H1 (cell line): ENCODE measurements around the gene BTN1A1. TPM values are rescaled to one million over a fixed set of nuclear protein-coding genes. Genes with fewer than 3 reads are reported as not detected.

Source experiments
- CTCF ChIA-PET: fragments of 300-600 bp; sonication (Branson Sonifier 250); formaldehyde crosslinking; loops from one replicate; lab custom pipeline; 2021; ENCODE audit not compliant: partially characterized antibody; lab: Charles Lee
- POLR2A ChIA-PET: fragments of 300-600 bp; sonication (Branson Sonifier 250); formaldehyde crosslinking; loops from one replicate; lab custom pipeline; 2021; ENCODE audit warnings: inconsistent platforms; ENCODE audit not compliant: partially characterized antibody; lab: Charles Lee
- DNase-seq, 2 experiments: peaks; one replicate each; pipeline versions ENCODE4 v3.0.0 to v3.0.0-alpha.2; 2010 to 2022; ENCODE audit warnings: low spot score in 2 of 2, low read depth in 1 of 2, mixed read lengths in 1 of 2
- FAIRE-seq: peaks from 2 replicates; lab custom pipeline; 2011; peaks lifted over from hg19 to GRCh38; lab: Jason Lieb, UNC
- H2AFZ ChIP-seq: 2 replicates; pipeline ENCODE4 v1.8.1; 2012; ENCODE audit warnings: low read length, inconsistent platforms
- H2AK5ac ChIP-seq: 2 replicates; pipeline ENCODE4 v1.6.1; 2013; ENCODE audit warnings: low read depth, low read length
- H2BK120ac ChIP-seq: replicated peaks from 2 replicates; pipeline ENCODE3; 2013; ENCODE audit warnings: low read depth, low read length, inconsistent platforms
- H2BK12ac ChIP-seq: 2 replicates; pipeline ENCODE4 v1.6.1; 2013; ENCODE audit warnings: low read depth, low read length
- H2BK15ac ChIP-seq: 2 replicates; pipeline ENCODE4 v1.6.1; 2013; ENCODE audit warnings: low read length
- H2BK20ac ChIP-seq: 2 replicates; pipeline ENCODE4 v1.6.1; 2013; ENCODE audit warnings: low read length
- H2BK5ac ChIP-seq: 2 replicates; pipeline ENCODE4 v1.6.1; 2013; ENCODE audit warnings: low read depth, low read length
- H3K14ac ChIP-seq: 2 replicates; pipeline ENCODE4 v1.6.1; 2013; ENCODE audit warnings: inconsistent platforms; ENCODE audit not compliant: insufficient read length
- H3K18ac ChIP-seq: 2 replicates; pipeline ENCODE4 v1.6.1; 2013; ENCODE audit warnings: low read length; ENCODE audit errors: extremely low read depth
- H3K23ac ChIP-seq: 2 replicates; pipeline ENCODE4 v1.6.1; 2013; ENCODE audit warnings: inconsistent platforms; ENCODE audit not compliant: insufficient read length
- H3K23me2 ChIP-seq: 2 replicates; pipeline ENCODE4 v1.6.1; 2013; ENCODE audit warnings: low read depth, low read length
- H3K27ac ChIP-seq: 2 replicates; pipeline ENCODE4 v1.6.1; 2011; ENCODE audit warnings: low read depth, low read length, inconsistent platforms
- H3K27me3 ChIP-seq, 4 experiments: replicated peaks in 1 of 4; 1 replicate in 1 of 4; 2 replicates in 3 of 4; pipeline versions ENCODE4 v1.6.1 to v1.8.1; 2011 to 2013; ENCODE audit warnings: low read length in 3 of 4, mild to moderate bottlenecking in 3 of 4, inconsistent platforms in 2 of 4, mixed read lengths in 2 of 4, moderate library complexity in 1 of 4; ENCODE audit not compliant: control insufficient read depth in 3 of 4, insufficient read depth in 3 of 4; ENCODE audit errors: extremely low read depth in 1 of 4
- H3K36me3 ChIP-seq, 4 experiments: 2 replicates each; pipeline versions ENCODE4 v1.6.1 to v1.8.1; 2011 to 2013; ENCODE audit warnings: mild to moderate bottlenecking in 4 of 4, low read length in 3 of 4, moderate library complexity in 2 of 4, control low read depth in 1 of 4, inconsistent platforms in 1 of 4; ENCODE audit not compliant: insufficient read depth in 4 of 4, control insufficient read depth in 2 of 4
- H3K4ac ChIP-seq: replicated peaks from 2 replicates; pipeline ENCODE3; 2013; ENCODE audit warnings: low read length, low read depth, mixed read lengths, inconsistent platforms; ENCODE audit not compliant: insufficient read length
- H3K4me1 ChIP-seq, 4 experiments: replicated peaks in 1 of 4; 1 replicate in 1 of 4; 2 replicates in 3 of 4; pipeline versions ENCODE4 v1.6.1 to v1.8.1; 2011 to 2013; ENCODE audit warnings: low read length in 3 of 4, inconsistent platforms in 2 of 4, mixed read lengths in 1 of 4; ENCODE audit not compliant: insufficient read depth in 4 of 4, control insufficient read depth in 3 of 4
- H3K4me2 ChIP-seq, 2 experiments: 2 replicates each; pipeline versions ENCODE4 v1.6.1 to v1.8.1; 2011 to 2013; ENCODE audit warnings: low read depth in 2 of 2, low read length in 2 of 2, control low read depth in 1 of 2, inconsistent platforms in 1 of 2, mild to moderate bottlenecking in 1 of 2; ENCODE audit not compliant: insufficient read depth in 1 of 2
- H3K4me3 ChIP-seq, 4 experiments: fragments of 200-600, 300-600 bp in 1 of 4; sonication (generic), shearing (Covaris generic), sonication (Bioruptor Twin) in 1 of 4; 2 replicates each; pipeline versions ENCODE4 v1.5.1 to v1.8.1; 2011 to 2016; ENCODE audit warnings: low read length in 4 of 4, low read depth in 3 of 4, control low read depth in 2 of 4, inconsistent platforms in 2 of 4, mild to moderate bottlenecking in 2 of 4, mixed read lengths in 1 of 4, moderate library complexity in 1 of 4; ENCODE audit not compliant: insufficient read depth in 2 of 4; ENCODE audit errors: extremely low read depth in 1 of 4
- H3K56ac ChIP-seq: replicated peaks from 2 replicates; pipeline ENCODE3; 2013; ENCODE audit warnings: low read depth, mild to moderate bottlenecking, mixed read lengths, low read length, inconsistent platforms; ENCODE audit not compliant: insufficient read length
- H3K79me1 ChIP-seq: 2 replicates; pipeline ENCODE4 v1.6.1; 2013; ENCODE audit warnings: low read depth, low read length, control low read depth
- H3K79me2 ChIP-seq, 2 experiments: 2 replicates each; pipeline versions ENCODE4 v1.6.1 to v1.8.1; 2012 to 2013; ENCODE audit warnings: low read length in 2 of 2, mild to moderate bottlenecking in 2 of 2, inconsistent platforms in 1 of 2; ENCODE audit not compliant: insufficient read depth in 2 of 2, control insufficient read depth in 1 of 2
- H3K9ac ChIP-seq, 4 experiments: replicated peaks in 1 of 4; 1 replicate in 1 of 4; 2 replicates in 3 of 4; pipeline versions ENCODE4 v1.6.1 to v1.8.1; 2011 to 2013; ENCODE audit warnings: low read depth in 3 of 4, low read length in 3 of 4, control low read depth in 2 of 4, mild to moderate bottlenecking in 2 of 4, moderate library complexity in 2 of 4, inconsistent platforms in 1 of 4; ENCODE audit errors: extremely low read depth in 1 of 4
- H3K9me3 ChIP-seq, 2 experiments: 2 replicates each; pipeline versions ENCODE4 v1.6.1 to v1.8.1; 2012 to 2013; ENCODE audit warnings: mild to moderate bottlenecking in 2 of 2, moderate library complexity in 2 of 2, control low read depth in 1 of 2, inconsistent platforms in 1 of 2, low read depth in 1 of 2, low read length in 1 of 2, mixed read lengths in 1 of 2; ENCODE audit not compliant: insufficient read depth in 2 of 2
- H4K20me1 ChIP-seq, 2 experiments: replicated peaks in 1 of 2; 2 replicates each; pipeline versions ENCODE3 to v1.8.1; 2011 to 2013; ENCODE audit warnings: inconsistent platforms in 2 of 2, low read length in 2 of 2, mild to moderate bottlenecking in 1 of 2; ENCODE audit not compliant: insufficient read depth in 2 of 2, control insufficient read depth in 1 of 2
- H4K5ac ChIP-seq: 2 replicates; pipeline ENCODE4 v1.6.1; 2013; ENCODE audit warnings: low read length, low read depth, mixed read lengths, inconsistent platforms; ENCODE audit not compliant: insufficient read length
- H4K8ac ChIP-seq: 2 replicates; pipeline ENCODE4 v1.8.0; 2013; ENCODE audit warnings: mild to moderate bottlenecking, moderate library complexity, low read length, inconsistent platforms; ENCODE audit not compliant: insufficient read depth; ENCODE audit errors: extremely low read depth
- H4K91ac ChIP-seq: replicated peaks from 2 replicates; pipeline ENCODE3; 2013; ENCODE audit warnings: low read length, mixed read lengths, inconsistent platforms; ENCODE audit not compliant: insufficient read length
- CREB1 ChIP-seq: IDR thresholded peaks from 2 replicates; pipeline ENCODE4 v1.6.1; 2012; ENCODE audit warnings: inconsistent platforms
- POLR2AphosphoS5 ChIP-seq: IDR thresholded peaks from 2 replicates; pipeline ENCODE4 v1.6.1; 2011; ENCODE audit warnings: low read depth, low read length
- RXRA ChIP-seq: IDR thresholded peaks from 2 replicates; pipeline ENCODE4 v1.6.1; 2011; ENCODE audit warnings: low read depth, mild to moderate bottlenecking, low read length, moderate library complexity; ENCODE audit not compliant: insufficient read depth
- WGBS, 2 experiments: shearing (Covaris generic) in 1 of 2; methylation state at CpG; one replicate each; pipeline versions ENCODE4 v1.1.6 to v1.1.7; 2013 to 2015; ENCODE audit warnings: low lambda C conversion rate in 2 of 2, mixed read lengths in 2 of 2, inconsistent platforms in 1 of 2, low coverage in 1 of 2, missing lambda C conversion rate in 1 of 2; ENCODE audit not compliant: insufficient replicate concordance in 2 of 2, insufficient coverage in 1 of 2, insufficient read length in 1 of 2; ENCODE audit errors: extremely low coverage in 1 of 2, missing lambda C conversion rate in 1 of 2; 5-methylcytosine and 5-hydroxymethylcytosine counted together
- polyA plus RNA-seq, 7 experiments: library from polyadenylated mRNA; depleted of rRNA in 3 of 7; stranded (reverse) in 5 of 7; unstranded in 2 of 7; fragments of >200 nt in 5 of 7; fragments of 200-250 nt in 2 of 7; gene quantifications; 1 replicate in 5 of 7; 2 replicates in 1 of 7; 4 replicates in 1 of 7; pipeline versions ENCODE4 v1.2.1 to v1.2.3, GENCODE V29; 2011 to 2013; ENCODE audit warnings: missing spikeins in 2 of 7, mixed read lengths in 2 of 7
- total RNA-seq: library from RNA; stranded (reverse); fragmentation: NEBNext Ultra II Directional; extraction: Animal tissue kit (Norgen Biotek cat#: 25700); gene quantifications from 2 replicates; pipeline ENCODE4 v1.2.1, GENCODE V29; 2021

Gene BTN1A1
- total and polyA plus RNA-seq, 2 of the 8 experiments (the other 6 are each of a cell fraction or from before 2014, with no cell fraction given): 0.28 to 0.35 TPM

DNA sequence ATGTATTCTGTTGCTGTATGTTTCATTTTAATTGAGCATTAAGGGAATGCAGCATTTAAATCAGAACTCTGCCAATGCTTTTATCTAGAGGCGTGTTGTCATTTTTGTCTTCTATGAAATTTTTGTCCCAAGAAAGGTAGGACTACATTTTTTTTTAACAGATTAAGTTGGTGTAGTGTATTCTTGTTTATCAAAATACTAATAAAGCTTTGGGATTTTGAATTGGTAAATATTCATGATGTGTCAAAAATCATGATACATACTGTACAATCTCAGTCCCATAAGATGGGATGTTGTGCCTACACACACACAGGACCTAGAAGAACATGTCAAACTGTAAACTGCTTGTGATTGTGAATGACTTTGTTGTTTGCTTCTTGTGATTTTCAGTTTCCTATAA lies 26.8 kb downstream of the BTN1A1 start:
- no peak overlapping the region for H3K23ac ChIP-seq
- DNase-seq: no peak
- H3K4me3 ChIP-seq: no peak overlapping the region
- H4K8ac ChIP-seq: no peak overlapping the region
- H4K5ac ChIP-seq: no peak overlapping the region
- 88% methylated on average over 1 of the region's 1 CpG; no CpG with 5 or more reads in 1 of the 2 experiments for WGBS, 2 experiments
- no peak overlapping the region for H2BK5ac ChIP-seq
- H2BK20ac ChIP-seq: no peak overlapping the region
- no peaks in the 10 kb centered on the region for H3K27me3 ChIP-seq
- ChIA-PET POLR2A (interaction anchor here (0.6 to 2.2 kb wide), 2 partner anchors 10 to 124 kb away, joined by 3 to 7 read pairs; partner anchors contain the start of gene HMGN4), CTCF (interaction anchor here (0.7 to 1.0 kb wide), 2 partner anchors 9 to 197 kb away, joined by 3 read pairs; no protein-coding TSS in a partner anchor)
- H3K23me2 ChIP-seq: no peaks in the 10 kb centered on the region
- no peaks in the 10 kb centered on the region for H3K79me1 ChIP-seq
- TF ChIP-seq CREB1 (no peak), POLR2AphosphoS5 (no peak), RXRA (no peak)
- no peak overlapping the region for H2BK120ac ChIP-seq
- no peak overlapping the region for H2BK12ac ChIP-seq
- no peak overlapping the region for H2BK15ac ChIP-seq
- no peak overlapping the region for H3K9ac ChIP-seq
- no peak overlapping the region for H3K14ac ChIP-seq
- no peaks in the 10 kb centered on the region for H3K36me3 ChIP-seq
- FAIRE-seq: no peak
- H3K4ac ChIP-seq: no peak overlapping the region
- H3K9me3 ChIP-seq: no peaks in the 10 kb centered on the region
- no peak overlapping the region for H2AFZ ChIP-seq
- H3K4me1 ChIP-seq: peaks cover 0 to 16% (median 8%) of the 10 kb centered on the region in 4 experiments; a peak in 5 of 7 replicates
- no peak overlapping the region for H2AK5ac ChIP-seq
- no peak overlapping the region for H3K27ac ChIP-seq
- no peak overlapping the region for H3K4me2 ChIP-seq
- no peak overlapping the region for H4K91ac ChIP-seq
- no peak overlapping the region for H3K56ac ChIP-seq
- H3K79me2 ChIP-seq: peaks cover 0 to 9% of the 10 kb centered on the region in 2 experiments; a peak in 2 of 4 replicates
- H4K20me1 ChIP-seq: no peaks in the 10 kb centered on the region
- H3K18ac ChIP-seq: no peak overlapping the region
